B cell (primary cell): ENCODE data around the gene OR10A5. TPM values are rescaled to one million over a fixed set of nuclear protein-coding genes. Genes with fewer than 3 reads are reported as not detected.

Experiments
- ATAC-seq: fragments of 200-7000 bp; cut with Tn5 transposase; one replicate; pipeline ENCODE4 v1.10.0; 2021; ENCODE audit warnings: low read depth, mild to moderate bottlenecking, moderate number of reproducible peaks, moderate library complexity
- CTCF ChIA-PET: fragments of 350-600 bp; sonication (Branson Sonifier 250); formaldehyde crosslinking; loops from one replicate; lab custom pipeline; 2021; ENCODE audit warnings: antibody characterized with exemption, inconsistent platforms; lab: Charles Lee
- POLR2A ChIA-PET: fragments of 350-600 bp; sonication (Branson Sonifier 250); formaldehyde crosslinking; loops from one replicate; lab custom pipeline; 2021; ENCODE audit warnings: antibody characterized with exemption; lab: Charles Lee
- DNase-seq: peaks from one replicate; pipeline ENCODE4 v3.0.0; 2013
- H2AFZ ChIP-seq: 2 replicates; pipeline ENCODE4 v1.6.1; 2012; ENCODE audit warnings: mild to moderate bottlenecking, low read depth, low read length; ENCODE audit not compliant: insufficient read depth, poor library complexity, severe bottlenecking
- H3K27ac ChIP-seq, 2 donors: 1 replicate in 1 of 2; 2 replicates in 1 of 2; pipeline ENCODE4 v1.5.1; 2012 to 2013; ENCODE audit warnings: low read length in 2 of 2, mild to moderate bottlenecking in 2 of 2, moderate library complexity in 1 of 2
- H3K27me3 ChIP-seq, 4 experiments: fragments of 200-600 bp in 1 of 4; sonication (generic) in 1 of 4; replicated peaks in 1 of 4; 1 replicate in 2 of 4; 2 replicates in 2 of 4; pipeline versions ENCODE4 v1.6.1 to v1.7.0; 2013 to 2016; ENCODE audit warnings: low read length in 3 of 4, mild to moderate bottlenecking in 2 of 4, mixed read lengths in 1 of 4, moderate library complexity in 1 of 4; ENCODE audit not compliant: insufficient read depth in 4 of 4, control insufficient read depth in 3 of 4; ENCODE audit errors: control extremely low read depth in 1 of 4
- H3K36me3 ChIP-seq, 2 experiments: replicated peaks in 1 of 2; 1 replicate in 1 of 2; 2 replicates in 1 of 2; pipeline versions ENCODE4 v1.6.1 to v1.7.1; 2013; ENCODE audit warnings: low read length in 1 of 2; ENCODE audit not compliant: insufficient read depth in 2 of 2, control insufficient read depth in 1 of 2; ENCODE audit errors: control extremely low read depth in 1 of 2, extremely low read depth in 1 of 2
- H3K4me1 ChIP-seq, 2 donors: fragments of 200-600 bp in 1 of 2; sonication (generic) in 1 of 2; 1 replicate in 1 of 2; 2 replicates in 1 of 2; pipeline versions ENCODE4 v1.5.1 to v1.6.1; 2013 to 2017; ENCODE audit warnings: low read length in 2 of 2; ENCODE audit not compliant: control insufficient read depth in 2 of 2, insufficient read depth in 2 of 2
- H3K4me2 ChIP-seq: replicated peaks from 2 replicates; pipeline ENCODE3; 2012; ENCODE audit warnings: mild to moderate bottlenecking, low read depth, low read length; ENCODE audit not compliant: poor library complexity, severe bottlenecking
- H3K4me3 ChIP-seq, 5 experiments: fragments of 200-600 bp in 1 of 5; sonication (generic) in 1 of 5; 1 replicate in 3 of 5; 2 replicates in 2 of 5; pipeline versions ENCODE4 v1.5.1 to v1.7.0; 2011 to 2016; ENCODE audit warnings: low read length in 4 of 5, mild to moderate bottlenecking in 4 of 5, low read depth in 2 of 5, control low read depth in 1 of 5, moderate library complexity in 1 of 5; ENCODE audit not compliant: insufficient read depth in 1 of 5; ENCODE audit errors: control extremely low read depth in 1 of 5, extremely low read depth in 1 of 5
- H3K79me2 ChIP-seq: fragments of 200-600 bp; sonication (generic); one replicate; pipeline ENCODE4 v1.6.0; 2016; ENCODE audit warnings: low read length; ENCODE audit not compliant: control insufficient read depth, insufficient read depth
- H3K9ac ChIP-seq: fragments of 200-600 bp; sonication (generic); 2 replicates; pipeline ENCODE4 v1.6.1; 2017; ENCODE audit warnings: mild to moderate bottlenecking, low read length, moderate library complexity
- H3K9me3 ChIP-seq, 3 donors: one replicate each; pipeline versions ENCODE4 v1.6.1 to v1.7.1; 2013; ENCODE audit warnings: low read length in 2 of 3; ENCODE audit not compliant: control insufficient read depth in 2 of 3, insufficient read depth in 1 of 3; ENCODE audit errors: control extremely low read depth in 1 of 3
- H4K20me1 ChIP-seq: 2 replicates; pipeline ENCODE4 v1.6.0; 2012; ENCODE audit warnings: mild to moderate bottlenecking, low read length; ENCODE audit not compliant: insufficient read depth, control insufficient read depth, poor library complexity, severe bottlenecking
- H3K27ac Mint-ChIP-seq: one replicate; pipeline ENCODE4 v1.8.0; 2021; ENCODE audit warnings: mixed read lengths
- H3K27me3 Mint-ChIP-seq: one replicate; pipeline ENCODE4 v1.8.0; 2021; ENCODE audit warnings: mixed read lengths
- H3K4me1 Mint-ChIP-seq: one replicate; pipeline ENCODE4 v1.8.0; 2021; ENCODE audit warnings: mixed read lengths
- H3K4me3 Mint-ChIP-seq: one replicate; pipeline ENCODE4 v1.8.0; 2021; ENCODE audit warnings: mixed read lengths
- H3K9me3 Mint-ChIP-seq: one replicate; pipeline ENCODE4 v1.8.0; 2022; ENCODE audit warnings: mixed read lengths; ENCODE audit not compliant: insufficient read depth
- CTCF ChIP-seq: fragments of 200-600 bp; IDR thresholded peaks from one replicate; pipeline ENCODE4 v1.8.0; 2022; ENCODE audit warnings: antibody characterized with exemption, mild to moderate bottlenecking
- EZH2 ChIP-seq: IDR thresholded peaks from 2 replicates; pipeline ENCODE4 v1.6.1; 2012; ENCODE audit warnings: borderline replicate concordance, low read depth, mild to moderate bottlenecking, moderate library complexity, low read length; ENCODE audit not compliant: insufficient read depth, poor library complexity, severe bottlenecking
- WGBS: methylation state at CpG from one replicate; pipeline ENCODE4 v1.1.5; 2013; ENCODE audit warnings: missing lambda C conversion rate; ENCODE audit not compliant: insufficient coverage; 5-methylcytosine and 5-hydroxymethylcytosine counted together
- intact Hi-C: fragments of 100-400 bp; cut with micrococcal nuclease; formaldehyde crosslinking; loops from one replicate; pipeline ENCODE4 v1.10.0; 2022
- polyA plus RNA-seq: library from polyadenylated mRNA; depleted of rRNA; stranded (reverse); fragments of >200 nt; gene quantifications from 2 replicates; pipeline ENCODE4 v1.2.3, GENCODE V29; 2012
- total RNA-seq, 2 donors: library from RNA; stranded (reverse); fragments of 120-200 nt in 1 of 2; gene quantifications; 1 replicate in 1 of 2; 2 replicates in 1 of 2; pipeline versions ENCODE4 v1.2.3 to v1.2.4, GENCODE V29; 2013 to 2022

Gene OR10A5
- total and polyA plus RNA-seq, 2 donors (not counting 1 experiment from before 2014, with no cell fraction given): not detected

- H3K27me3 Mint-ChIP-seq: no peaks in the 10 kb centered on the region
- no peaks in the 10 kb centered on the region for H3K79me2 ChIP-seq
- ATAC-seq (no peak), DNase-seq (no peak)
- no CpG with 5 or more reads among the region's 1 CpG for WGBS
- H3K9ac ChIP-seq: no peak overlapping the region
- H3K4me2 ChIP-seq: no peak overlapping the region
- no peaks in the 10 kb centered on the region for H4K20me1 ChIP-seq
- no peaks in the 10 kb centered on the region for H3K27me3 ChIP-seq
- TF ChIP-seq EZH2: no peak
- H3K4me3 Mint-ChIP-seq: no peak overlapping the region
- no peaks in the 10 kb centered on the region for H3K9me3 ChIP-seq
- ChIA-PET CTCF (no interaction called here), POLR2A (no interaction called here)
- H3K4me1 ChIP-seq: no peaks in the 10 kb centered on the region
- H3K9me3 Mint-ChIP-seq: no peaks in the 10 kb centered on the region
- H3K36me3 ChIP-seq: no peaks in the 10 kb centered on the region
- no peak overlapping the region for H3K27ac ChIP-seq
- intact Hi-C loops: no loop called here
- H3K4me3 ChIP-seq: no peak overlapping the region
- no peaks in the 10 kb centered on the region for H3K4me1 Mint-ChIP-seq
- no peak overlapping the region for H2AFZ ChIP-seq
- H3K27ac Mint-ChIP-seq: no peak overlapping the region
Observed at GRCh38 chr11:6871278-6871677, 25.8 kb downstream of the OR10A5 start.

GRCh38 chr11:6875761-6876160, 30.3 kb downstream of the OR10A5 start:
- H3K36me3 ChIP-seq: no peaks in the 10 kb centered on the region
- intact Hi-C loops: no loop called here

More at GRCh38 chr11:6875761-6876160, 30.3 kb downstream of the OR10A5 start:
- Histone ChIP-seq H3K27ac (no peak overlapping the region), H2AFZ (no peak overlapping the region), H3K4me2 (no peak overlapping the region), H4K20me1 (no peaks in the 10 kb centered on the region), H3K9me3 (peaks cover 0 to 3% (median 0%) of the 10 kb centered on the region in 3 donors), H3K4me1 (no peaks in the 10 kb centered on the region), H3K4me3 (no peak overlapping the region), H3K9ac (no peak overlapping the region), H3K79me2 (no peaks in the 10 kb centered on the region), H3K27me3 (peaks cover 0 to 6% (median 0%) of the 10 kb centered on the region in 4 experiments)
- Mint-ChIP-seq H3K27me3 (peaks cover 8% of the 10 kb centered on the region), H3K27ac (no peak overlapping the region), H3K4me3 (no peak overlapping the region), H3K4me1 (no peaks in the 10 kb centered on the region), H3K9me3 (no peaks in the 10 kb centered on the region)
- 80% methylated on average over 1 of the region's 2 CpGs for WGBS
- CTCF ChIA-PET: interaction anchor here (1.2 kb wide), 1 partner anchor 64 kb away, joined by 3 read pairs; no protein-coding TSS in a partner anchor
- DNase-seq (no peak), ATAC-seq (no peak)
- POLR2A ChIA-PET: no interaction called here
- TF ChIP-seq EZH2 (no peak), CTCF (no peak)
